Keratinocyte (primary cell): ENCODE results near the gene DISC1. TPM values are rescaled to one million over a fixed set of nuclear protein-coding genes. Genes with fewer than 3 reads are reported as not detected.

Experiments used
- DNase-seq: peaks from one replicate; pipeline ENCODE4 v3.0.0-alpha.2; 2011; ENCODE audit warnings: low read depth, missing footprints, low spot score
- FAIRE-seq: peaks from 2 replicates; lab custom pipeline; 2011; peaks lifted over from hg19 to GRCh38; lab: Jason Lieb, UNC
- H2AFZ ChIP-seq: 2 replicates; pipeline ENCODE4 v1.6.0; 2012; ENCODE audit warnings: low read length, control low read depth, inconsistent platforms; ENCODE audit not compliant: control insufficient read depth
- H3K27ac ChIP-seq: 2 replicates; pipeline ENCODE4 v1.5.1; 2011; ENCODE audit warnings: low read length; ENCODE audit not compliant: control insufficient read depth, insufficient read depth
- H3K27me3 ChIP-seq: 3 replicates; pipeline ENCODE4 v1.6.0; 2011; ENCODE audit warnings: low read length; ENCODE audit not compliant: control insufficient read depth, insufficient read depth; ENCODE audit errors: extremely low read depth
- H3K36me3 ChIP-seq, 2 experiments: 2 replicates in 1 of 2; 3 replicates in 1 of 2; pipeline ENCODE4 v1.5.1; 2011; ENCODE audit warnings: low read length in 2 of 2, mild to moderate bottlenecking in 1 of 2; ENCODE audit not compliant: control insufficient read depth in 2 of 2, insufficient read depth in 2 of 2; ENCODE audit errors: extremely low read depth in 1 of 2
- H3K4me1 ChIP-seq: 3 replicates; pipeline ENCODE4 v1.5.1; 2011; ENCODE audit warnings: low read length; ENCODE audit not compliant: control insufficient read depth, insufficient read depth; ENCODE audit errors: extremely low read depth
- H3K4me2 ChIP-seq: 3 replicates; pipeline ENCODE4 v1.6.0; 2011; ENCODE audit warnings: low read depth, low read length; ENCODE audit not compliant: control insufficient read depth, insufficient read depth; ENCODE audit errors: extremely low read depth
- H3K4me3 ChIP-seq, 3 experiments: fragments of 200-600 bp in 1 of 3; sonication (generic) in 1 of 3; 2 replicates in 2 of 3; 3 replicates in 1 of 3; pipeline ENCODE4 v1.5.1; 2011 to 2016; ENCODE audit warnings: low read length in 3 of 3, mild to moderate bottlenecking in 3 of 3, control low read depth in 2 of 3, inconsistent platforms in 1 of 3, low read depth in 1 of 3, mixed read lengths in 1 of 3, mixed run types in 1 of 3, moderate library complexity in 1 of 3; ENCODE audit not compliant: control insufficient read depth in 2 of 3, insufficient read depth in 2 of 3; ENCODE audit errors: extremely low read depth in 1 of 3
- H3K79me2 ChIP-seq: 2 replicates; pipeline ENCODE4 v1.6.0; 2012; ENCODE audit warnings: low read length; ENCODE audit not compliant: control insufficient read depth, insufficient read depth
- H3K9ac ChIP-seq: 3 replicates; pipeline ENCODE4 v1.6.0; 2011; ENCODE audit warnings: low read length; ENCODE audit not compliant: control insufficient read depth, insufficient read depth; ENCODE audit errors: extremely low read depth
- H3K9me1 ChIP-seq: 3 replicates; pipeline ENCODE4 v1.6.0; 2011; ENCODE audit warnings: low read length; ENCODE audit not compliant: control insufficient read depth, insufficient read depth; ENCODE audit errors: extremely low read depth
- H3K9me3 ChIP-seq: 2 replicates; pipeline ENCODE4 v1.5.1; 2012; ENCODE audit warnings: low read depth, low read length; ENCODE audit not compliant: control insufficient read depth
- H4K20me1 ChIP-seq: 3 replicates; pipeline ENCODE4 v1.6.0; 2011; ENCODE audit warnings: low read length; ENCODE audit not compliant: control insufficient read depth, insufficient read depth; ENCODE audit errors: extremely low read depth
- EZH2 ChIP-seq: IDR thresholded peaks from one replicate; pipeline ENCODE4 v1.6.1; 2012; ENCODE audit warnings: inconsistent platforms, mild to moderate bottlenecking, low read length, moderate library complexity
- dilution Hi-C: fragments of 300-500 bp; cut with MboI; formaldehyde crosslinking; loops from one replicate; pipeline ENCODE4 v1.7.0; 2020; ENCODE audit warnings: low sequenced_read_pairs; ENCODE audit not compliant: extremely low pct_ligation_motif_present
- polyA plus RNA-seq, 5 experiments: library from polyadenylated mRNA; depleted of rRNA in 3 of 5; stranded (reverse) in 3 of 5; stranded (forward) in 1 of 5; unstranded in 1 of 5; fragments of >200 nt; gene quantifications; 1 replicate in 1 of 5; 2 replicates in 3 of 5; 3 replicates in 1 of 5; pipeline versions ENCODE4 v1.2.1 to v1.2.3, GENCODE V29; 2011 to 2012; ENCODE audit warnings: missing spikeins in 2 of 5, low read depth in 1 of 5, low replicate concordance in 1 of 5
- TF ChIP-seq, protein P1 (sequence below), 3 experiments: IDR thresholded peaks in 1 of 3; conservative IDR thresholded peaks in 1 of 3; optimal IDR thresholded peaks in 1 of 3; 2 replicates in 2 of 3; 3 replicates in 1 of 3; pipeline versions ENCODE3 to v1.5.1; 2011; ENCODE audit warnings: low read length in 3 of 3, mild to moderate bottlenecking in 3 of 3, moderate library complexity in 2 of 3, control low read depth in 1 of 3, inconsistent platforms in 1 of 3; ENCODE audit not compliant: insufficient read depth in 2 of 3; ENCODE audit errors: extremely low read depth in 1 of 3

The DISC1 gene
- polyA plus RNA-seq, 1 donor (not counting 4 experiments of a cell fraction or from before 2014, with no cell fraction given), result 0.47 TPM

- no peak overlapping the region for H2AFZ ChIP-seq
- H3K27ac ChIP-seq, result no peak overlapping the region
- TF ChIP-seq EZH2, result no peak
- TF ChIP-seq, protein P1, sequence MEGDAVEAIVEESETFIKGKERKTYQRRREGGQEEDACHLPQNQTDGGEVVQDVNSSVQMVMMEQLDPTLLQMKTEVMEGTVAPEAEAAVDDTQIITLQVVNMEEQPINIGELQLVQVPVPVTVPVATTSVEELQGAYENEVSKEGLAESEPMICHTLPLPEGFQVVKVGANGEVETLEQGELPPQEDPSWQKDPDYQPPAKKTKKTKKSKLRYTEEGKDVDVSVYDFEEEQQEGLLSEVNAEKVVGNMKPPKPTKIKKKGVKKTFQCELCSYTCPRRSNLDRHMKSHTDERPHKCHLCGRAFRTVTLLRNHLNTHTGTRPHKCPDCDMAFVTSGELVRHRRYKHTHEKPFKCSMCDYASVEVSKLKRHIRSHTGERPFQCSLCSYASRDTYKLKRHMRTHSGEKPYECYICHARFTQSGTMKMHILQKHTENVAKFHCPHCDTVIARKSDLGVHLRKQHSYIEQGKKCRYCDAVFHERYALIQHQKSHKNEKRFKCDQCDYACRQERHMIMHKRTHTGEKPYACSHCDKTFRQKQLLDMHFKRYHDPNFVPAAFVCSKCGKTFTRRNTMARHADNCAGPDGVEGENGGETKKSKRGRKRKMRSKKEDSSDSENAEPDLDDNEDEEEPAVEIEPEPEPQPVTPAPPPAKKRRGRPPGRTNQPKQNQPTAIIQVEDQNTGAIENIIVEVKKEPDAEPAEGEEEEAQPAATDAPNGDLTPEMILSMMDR (optimal IDR thresholded peaks at IDR 0.05 in 1 of 3, IDR thresholded peaks at IDR 0.05 in 1 of 3, conservative IDR thresholded peaks at IDR 0.05 in 1 of 3; ENCODE audit: extremely low read depth in 1 of 3, insufficient read depth in 2 of 3, low read length in 3 of 3), result no peak
- H3K4me2 ChIP-seq, result no peak overlapping the region
- no peaks in the 10 kb centered on the region for H3K4me1 ChIP-seq
- dilution Hi-C loops, result no loop called here
- H3K9me3 ChIP-seq, result no peaks in the 10 kb centered on the region
- H3K36me3 ChIP-seq, result no peaks in the 10 kb centered on the region
- H3K4me3 ChIP-seq, result no peak overlapping the region
- DNase-seq (no peak), FAIRE-seq (peak; percentile 17)
- H3K27me3 ChIP-seq, result peaks cover 4% of the 10 kb centered on the region
- no peaks in the 10 kb centered on the region for H3K79me2 ChIP-seq
- no peaks in the 10 kb centered on the region for H4K20me1 ChIP-seq
- H3K9me1 ChIP-seq, result no peaks in the 10 kb centered on the region
- H3K9ac ChIP-seq, result no peak overlapping the region
Measured at GRCh38 chr1:232018231-232019025, 391.8 kb downstream of the DISC1 start.

GRCh38 chr1:232019026-232019340 lies 392.4 kb downstream of the DISC1 start:
- Histone ChIP-seq H2AFZ (no peak overlapping the region), H4K20me1 (no peaks in the 10 kb centered on the region), H3K9me3 (no peaks in the 10 kb centered on the region), H3K9ac (no peak overlapping the region), H3K9me1 (no peaks in the 10 kb centered on the region), H3K4me2 (no peak overlapping the region), H3K79me2 (no peaks in the 10 kb centered on the region), H3K36me3 (no peaks in the 10 kb centered on the region), H3K4me3 (no peak overlapping the region), H3K27me3 (peaks cover 4% of the 10 kb centered on the region), H3K4me1 (no peaks in the 10 kb centered on the region), H3K27ac (no peak overlapping the region)
- dilution Hi-C loops, result no loop called here
- TF ChIP-seq, protein P1 (optimal IDR thresholded peaks at IDR 0.05 in 1 of 3, IDR thresholded peaks at IDR 0.05 in 1 of 3, conservative IDR thresholded peaks at IDR 0.05 in 1 of 3; ENCODE audit: extremely low read depth in 1 of 3, insufficient read depth in 2 of 3, low read length in 3 of 3), result no peak
- no peak for TF ChIP-seq EZH2
- DNase-seq, result no peak
- FAIRE-seq, result no peak
